Stimulated activated CD4-positive, alpha-beta T cell treated with anti-CD3 and anti-CD28 coated beads, TNF-alpha, amount 100 ng/mL, for 1 hour (primary cell): ENCODE measurements around the gene NPB.

Source experiments
- DNase-seq, 3 donors: peaks; one replicate each; pipeline ENCODE4 v3.0.0-alpha.2; 2020; ENCODE audit warnings: low read depth in 3 of 3, low spot score in 1 of 3

NPB gene

DNA sequence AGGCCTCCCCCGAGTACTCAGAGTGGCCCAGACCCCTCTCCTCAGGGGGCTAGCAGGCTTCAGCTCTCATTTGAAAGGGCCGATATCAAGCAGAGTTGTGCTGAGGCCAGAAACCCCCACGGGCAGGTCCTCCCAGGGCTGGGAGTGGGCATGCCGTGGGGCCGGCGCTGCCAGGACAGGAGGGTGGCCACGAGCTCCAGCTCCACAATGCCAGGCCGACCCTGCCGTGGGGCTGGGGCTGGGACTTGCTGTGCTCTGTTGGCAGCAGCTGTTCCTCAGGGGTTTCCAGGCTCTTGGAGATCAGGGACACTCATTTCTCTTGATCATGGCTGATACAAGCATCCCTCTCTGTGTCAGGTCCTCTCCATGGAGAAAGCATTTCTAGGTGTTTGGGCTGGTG, 3.2 kb upstream of the NPB start:
- no peak for DNase-seq

DNA sequence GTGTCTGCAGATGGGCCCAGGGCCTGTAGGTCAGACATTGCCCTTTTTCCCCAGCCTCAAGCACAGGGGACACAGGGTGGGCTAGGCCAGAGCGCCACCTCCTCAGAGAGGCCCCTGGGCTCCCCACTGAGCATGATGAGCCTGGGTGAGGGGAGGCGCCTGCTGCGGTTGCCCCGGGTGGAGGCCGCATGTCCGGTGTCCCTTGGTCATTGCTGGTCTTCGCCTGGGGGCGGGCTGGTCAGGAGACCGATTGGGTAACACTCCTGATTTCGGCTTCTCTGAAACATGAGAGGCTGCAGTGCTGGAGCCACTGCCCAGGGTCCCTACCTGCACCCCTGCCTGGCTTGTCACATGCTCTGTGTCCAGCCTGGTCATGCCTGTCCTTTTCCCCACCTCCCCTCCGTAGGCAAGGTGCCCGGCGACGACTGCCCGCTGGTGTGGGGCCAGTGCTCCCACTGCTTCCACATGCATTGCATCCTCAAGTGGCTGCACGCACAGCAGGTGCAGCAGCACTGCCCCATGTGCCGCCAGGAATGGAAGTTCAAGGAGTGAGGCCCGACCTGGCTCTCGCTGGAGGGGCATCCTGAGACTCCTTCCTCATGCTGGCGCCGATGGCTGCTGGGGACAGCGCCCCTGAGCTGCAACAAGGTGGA, 2.4 kb upstream of the NPB start:
- no peak for DNase-seq

DNA sequence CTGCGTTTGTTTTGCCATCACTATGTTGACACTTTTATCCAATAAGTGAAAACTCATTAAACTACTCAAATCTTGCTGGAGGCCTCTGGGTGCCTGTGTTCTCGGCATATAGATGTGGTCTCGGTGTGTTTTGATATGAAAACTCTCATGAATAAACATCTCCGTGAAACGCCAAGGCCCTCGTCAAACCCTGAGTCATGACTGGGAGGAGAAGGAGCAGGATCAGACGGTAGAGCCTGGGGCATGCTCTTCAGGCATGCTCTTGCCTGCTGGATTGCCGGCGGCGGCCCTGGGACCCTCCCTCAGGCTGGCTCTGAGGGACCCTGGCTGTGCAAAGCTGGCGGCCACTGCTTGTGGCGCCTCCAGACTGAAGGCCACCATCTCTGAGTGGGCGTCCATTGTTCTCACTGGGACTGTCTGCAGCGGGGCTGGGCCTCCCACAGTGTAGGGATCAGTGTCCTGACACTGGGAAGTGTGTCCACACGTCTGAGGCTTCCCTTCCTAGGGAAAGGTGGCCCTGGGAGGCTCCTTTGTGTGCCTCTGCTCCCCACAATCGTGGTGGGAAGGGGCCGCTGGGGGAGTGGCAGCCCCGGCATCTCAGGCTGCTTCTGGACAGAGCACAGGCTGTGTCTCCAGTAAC, 1.7 kb upstream of the NPB start:
- DNase-seq: no peak

GRCh38 chr17:81901167-81902022, 643 bp upstream of the NPB start:
- no peak for DNase-seq

- no peak for DNase-seq
Observed at GRCh38 chr17:81902653-81903414, 796 bp downstream of the NPB start.

DNA sequence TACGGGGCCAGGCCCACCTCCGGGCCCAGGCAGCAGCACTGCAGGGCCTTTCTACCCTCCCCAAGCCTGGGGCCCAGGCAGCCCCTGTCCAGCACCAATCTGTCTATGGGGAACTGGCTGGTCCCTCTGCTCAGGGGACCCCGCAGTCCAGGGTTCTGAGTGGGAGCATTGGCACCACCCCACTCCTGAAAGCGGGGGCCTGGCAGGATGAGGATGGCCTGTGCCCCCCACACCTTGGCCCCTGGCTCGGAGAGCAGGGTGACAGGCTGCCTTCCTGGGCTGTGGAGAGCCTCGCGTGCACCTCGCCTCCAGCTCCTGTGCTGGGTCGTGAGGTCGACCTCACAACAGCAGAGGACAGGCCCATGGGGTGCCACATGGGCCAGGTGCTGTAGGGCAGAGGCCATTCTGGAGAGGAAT, 1.4 kb downstream of the NPB start:
- no peak for DNase-seq

- no peak for DNase-seq
Observed at GRCh38 chr17:81903896-81904599, 2.0 kb downstream of the NPB start.

DNA sequence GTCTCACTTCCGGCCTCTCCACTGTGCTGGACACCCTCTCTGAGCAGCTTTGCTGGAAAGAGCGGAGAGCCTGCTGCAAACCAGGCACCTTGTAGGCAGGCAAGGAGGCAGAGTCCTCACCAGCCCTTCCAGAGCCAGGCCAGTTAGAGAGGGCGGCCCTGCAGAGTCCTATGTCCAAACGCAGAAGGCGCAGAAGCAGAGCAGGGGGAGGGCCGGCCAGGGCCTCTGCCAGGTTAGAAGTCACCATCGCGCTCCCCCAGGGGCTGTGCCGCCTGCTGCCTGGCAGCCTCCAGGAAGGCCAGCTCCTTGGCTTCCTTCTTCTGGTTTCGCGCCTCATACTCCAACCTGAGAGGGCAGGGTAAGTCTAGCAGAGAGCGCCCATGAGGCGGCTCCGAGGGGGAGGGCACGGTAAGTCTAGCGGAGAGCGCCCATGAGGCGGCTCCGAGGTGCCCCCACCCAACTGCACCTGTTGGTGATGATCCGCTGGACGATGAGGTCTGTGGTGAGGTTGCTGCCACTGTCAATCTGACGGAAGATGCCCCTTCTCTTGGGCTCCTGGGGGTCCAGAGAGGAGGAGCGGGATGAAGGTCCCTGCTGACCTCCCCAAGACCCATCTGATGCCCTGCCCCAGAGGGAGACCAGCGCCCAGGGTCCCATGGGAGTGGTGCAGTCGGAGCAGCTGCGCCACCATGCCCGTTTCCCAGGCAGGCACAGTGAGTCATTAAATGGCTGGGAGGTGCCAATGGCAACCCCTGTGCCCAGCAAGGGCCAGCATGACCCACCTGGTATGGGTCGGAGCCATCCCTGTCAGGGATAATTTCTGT, 2.8 kb downstream of the NPB start:
- DNase-seq: no peak

- DNase-seq: no peak
Observed at GRCh38 chr17:81905424-81905875, 3.4 kb downstream of the NPB start.

DNA sequence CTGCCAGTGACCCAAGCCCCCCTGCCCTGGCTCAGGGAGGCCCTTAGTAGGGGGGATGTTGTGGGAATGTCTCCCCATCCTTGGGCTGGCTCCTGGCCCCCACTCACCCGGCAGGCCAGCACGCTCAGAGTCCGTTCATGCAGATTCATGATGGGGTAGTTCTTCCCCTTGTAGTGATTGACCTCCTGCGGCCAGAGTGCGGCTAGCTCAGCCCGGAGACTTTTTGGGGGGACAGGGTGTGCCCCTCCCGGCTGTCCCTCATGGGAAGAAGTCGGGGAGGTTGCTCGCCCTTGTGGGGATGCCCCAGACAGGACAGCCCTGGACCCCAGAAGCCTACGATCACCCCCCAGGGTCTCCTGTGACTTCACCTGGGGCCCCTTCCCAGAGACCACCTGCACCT, 4.0 kb downstream of the NPB start:
- no peak for DNase-seq

DNA sequence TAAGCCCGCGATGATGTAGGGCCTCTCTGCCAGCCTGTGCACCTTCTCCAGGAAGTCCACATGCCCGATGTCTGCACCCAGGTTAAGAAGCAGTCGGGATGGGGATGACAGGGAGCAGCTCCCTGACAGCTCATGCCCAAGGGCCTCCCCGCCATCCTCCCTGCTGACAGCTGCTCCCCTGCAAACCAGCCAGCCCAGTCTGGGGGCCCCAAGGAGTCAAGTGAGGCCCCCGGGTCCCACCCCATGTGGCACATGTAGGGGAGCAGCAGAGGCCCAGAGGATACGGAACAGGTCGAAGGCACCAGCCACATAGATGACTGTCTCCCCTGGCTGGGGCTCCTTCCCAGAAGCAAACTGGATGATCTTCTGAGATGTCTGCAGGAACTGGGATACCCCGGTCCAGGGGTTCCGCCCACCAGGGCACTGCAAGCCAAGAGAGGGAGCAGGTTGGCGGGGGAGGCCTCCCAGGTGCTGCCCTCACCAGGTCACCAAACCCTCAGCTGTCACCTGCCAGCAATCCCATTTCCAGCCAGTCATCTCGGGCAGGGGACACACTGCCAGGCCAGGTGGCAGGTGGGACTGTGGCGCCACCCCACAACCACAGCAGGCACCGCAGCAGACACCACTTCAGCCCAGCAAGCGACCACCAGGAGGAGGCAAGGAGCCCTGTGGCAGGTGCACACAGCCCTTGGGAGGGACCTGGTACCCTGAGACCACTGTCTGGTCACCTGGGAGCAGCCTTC, 4.6 kb downstream of the NPB start:
- DNase-seq: no peak

GRCh38 chr17:81907219-81908145, 5.4 kb downstream of the NPB start:
- no peak for DNase-seq

- no peak for DNase-seq
Observed at GRCh38 chr17:81908793-81909192, 6.8 kb downstream of the NPB start.

DNA sequence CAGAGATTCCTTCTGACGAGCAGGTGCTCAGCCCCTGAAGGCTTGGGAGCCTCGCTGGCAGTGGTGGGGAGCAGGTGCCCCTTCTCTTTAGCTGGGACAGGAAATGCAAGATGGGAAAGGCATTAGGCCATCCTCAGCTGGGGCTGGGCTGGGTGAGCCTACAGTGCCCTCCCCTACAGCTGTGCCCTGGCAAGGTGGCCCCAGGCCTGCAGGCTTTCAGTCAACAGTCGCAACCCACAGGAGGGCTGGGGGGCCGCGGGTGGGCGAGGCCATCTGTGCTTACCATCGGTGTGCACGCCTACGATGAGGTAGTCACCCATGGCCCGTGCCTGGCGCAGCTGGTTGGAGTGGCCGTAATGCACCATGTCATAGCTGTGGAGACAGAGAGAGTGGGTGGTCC, 7.2 kb downstream of the NPB start:
- no peak for DNase-seq

DNA sequence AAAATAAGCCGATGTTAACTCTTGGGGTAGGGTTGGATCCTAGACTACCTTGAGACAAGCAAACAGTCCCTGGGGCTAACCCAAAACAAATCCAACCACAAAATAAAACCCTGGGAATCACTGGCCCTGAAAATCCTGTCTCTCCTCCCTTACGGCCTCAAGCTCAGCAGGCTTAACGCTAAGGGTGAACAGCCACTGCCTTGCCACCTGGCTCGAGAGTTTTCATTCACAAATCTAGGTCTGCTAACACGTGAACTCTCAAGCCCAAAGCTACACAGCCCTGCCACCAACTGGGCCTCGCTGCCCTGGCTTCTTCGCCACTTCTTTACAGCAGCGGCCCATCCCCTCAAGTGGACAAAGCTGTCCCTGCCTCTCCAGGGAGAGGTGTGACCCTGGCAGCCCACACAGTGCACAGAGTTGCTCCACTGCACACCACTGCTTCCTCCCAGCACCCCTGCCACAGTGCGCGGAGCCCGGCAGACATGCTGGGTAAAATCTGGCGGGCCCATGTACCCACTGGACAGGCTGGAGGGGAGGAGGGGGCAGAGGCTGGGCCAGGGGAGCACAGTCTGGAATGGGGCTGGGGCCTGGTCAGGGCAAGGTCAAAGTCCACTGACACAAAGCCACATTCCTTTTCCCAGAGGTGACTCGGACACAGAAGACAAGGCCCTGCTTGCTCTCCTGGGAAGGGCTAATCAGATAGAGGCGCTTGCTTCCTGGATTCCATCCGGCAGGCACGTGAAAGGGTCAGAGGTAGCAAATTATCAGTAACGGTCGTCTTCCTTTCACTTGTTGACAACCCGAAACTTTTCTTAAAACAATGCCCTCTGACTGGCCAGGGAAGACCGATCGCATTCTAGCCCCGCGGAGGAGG, 8.2 kb downstream of the NPB start:
- DNase-seq: no peak

- no peak for DNase-seq
Observed at GRCh38 chr17:81910840-81911276, 8.8 kb downstream of the NPB start.
